Nephron (organoid): Measurements from ENCODE around the gene FOXC2.

Experiments
- H3K27ac Mint-ChIP-seq, 3 experiments: 2 replicates each; pipeline ENCODE4 v1.8.0; 2020; ENCODE audit warnings: mixed read lengths in 3 of 3, mild to moderate bottlenecking in 2 of 3, moderate library complexity in 1 of 3
- H3K27me3 Mint-ChIP-seq: 2 replicates; pipeline ENCODE4 v1.8.0; 2021; ENCODE audit warnings: low read depth, mild to moderate bottlenecking, moderate library complexity, mixed read lengths
- H3K36me3 Mint-ChIP-seq: 2 replicates; pipeline ENCODE4 v1.8.0; 2020; ENCODE audit warnings: low read depth, mixed read lengths
- H3K4me1 Mint-ChIP-seq: 2 replicates; pipeline ENCODE4 v1.8.0; 2020; ENCODE audit warnings: mixed read lengths
- H3K4me3 Mint-ChIP-seq, 3 experiments: 2 replicates each; pipeline ENCODE4 v1.8.0; 2020; ENCODE audit warnings: mild to moderate bottlenecking in 3 of 3, mixed read lengths in 3 of 3, moderate library complexity in 2 of 3
- H3K9me3 Mint-ChIP-seq: 2 replicates; pipeline ENCODE4 v1.8.0; 2020; ENCODE audit warnings: mixed read lengths
- CTCF ChIP-seq, 3 experiments: fragments of 200-600 bp; sonication (generic); IDR thresholded peaks; one replicate each; pipeline ENCODE4 v1.5.0; 2021; ENCODE audit warnings: antibody characterized with exemption in 3 of 3; ENCODE audit not compliant: unreplicated experiment in 3 of 3

FOXC2 gene

GRCh38 chr16:86525696-86526095 is 40.9 kb upstream of the FOXC2 start:
- Mint-ChIP-seq H3K4me3 (no peak overlapping the region), H3K4me1 (no peaks in the 10 kb centered on the region), H3K9me3 (no peaks in the 10 kb centered on the region), H3K36me3 (no peaks in the 10 kb centered on the region), H3K27me3 (peaks cover 94% of the 10 kb centered on the region), H3K27ac (no peak overlapping the region)
- no peak for TF ChIP-seq CTCF (IDR thresholded peaks at IDR 0.05; ENCODE audit: unreplicated experiment in 3 of 3)

- Mint-ChIP-seq H3K27me3 (peaks cover 90% of the 10 kb centered on the region), H3K9me3 (no peaks in the 10 kb centered on the region), H3K4me1 (peaks cover 4% of the 10 kb centered on the region), H3K4me3 (no peak overlapping the region), H3K27ac (no peak overlapping the region), H3K36me3 (no peaks in the 10 kb centered on the region)
- no peak for TF ChIP-seq CTCF (IDR thresholded peaks at IDR 0.05; ENCODE audit: unreplicated experiment in 3 of 3)
These were observed 39.3 kb upstream of the FOXC2 start for GRCh38 chr16:86527366-86527765.

- H3K36me3 Mint-ChIP-seq: no peaks in the 10 kb centered on the region
- H3K4me3 Mint-ChIP-seq: no peak overlapping the region
These were observed 38.3 kb upstream of the FOXC2 start for GRCh38 chr16:86528061-86528929.

GRCh38 chr16:86529160-86529559 is 37.5 kb upstream of the FOXC2 start:
- peaks cover 4% of the 10 kb centered on the region for H3K4me1 Mint-ChIP-seq
- no peak overlapping the region for H3K27ac Mint-ChIP-seq
- no peaks in the 10 kb centered on the region for H3K36me3 Mint-ChIP-seq
- no peak for TF ChIP-seq CTCF (IDR thresholded peaks at IDR 0.05; ENCODE audit: unreplicated experiment in 3 of 3)
- H3K27me3 Mint-ChIP-seq: peaks cover 88% of the 10 kb centered on the region
- H3K4me3 Mint-ChIP-seq: no peak overlapping the region
- H3K9me3 Mint-ChIP-seq: no peaks in the 10 kb centered on the region

More at GRCh38 chr16:86528061-86528929, 38.3 kb upstream of the FOXC2 start:
- Mint-ChIP-seq H3K27ac (no peak overlapping the region), H3K9me3 (no peaks in the 10 kb centered on the region), H3K4me1 (peaks cover 4% of the 10 kb centered on the region), H3K27me3 (peaks cover 88% of the 10 kb centered on the region)
- TF ChIP-seq CTCF (IDR thresholded peaks at IDR 0.05; ENCODE audit: unreplicated experiment in 3 of 3): peak in 1 of 3 experiments; percentile 37

GRCh38 chr16:86530251-86531190 is 36.1 kb upstream of the FOXC2 start:
- H3K4me3 Mint-ChIP-seq: no peak overlapping the region
- H3K36me3 Mint-ChIP-seq: no peaks in the 10 kb centered on the region
- peaks cover 4% of the 10 kb centered on the region for H3K4me1 Mint-ChIP-seq
- H3K9me3 Mint-ChIP-seq: no peaks in the 10 kb centered on the region
- H3K27ac Mint-ChIP-seq: no peak overlapping the region
- H3K27me3 Mint-ChIP-seq: peaks cover 89% of the 10 kb centered on the region
- TF ChIP-seq CTCF (IDR thresholded peaks at IDR 0.05; ENCODE audit: unreplicated experiment in 3 of 3): no peak
